Fibroblast of pulmonary artery (primary cell): Measurements from ENCODE around the gene GSK3A.

Source experiments
- DNase-seq: peaks from one replicate; pipeline ENCODE4 v3.0.0-alpha.2; 2010; ENCODE audit warnings: low read depth
- H3K4me3 ChIP-seq: replicated peaks from 2 replicates; pipeline ENCODE4 v1.5.1; 2011; ENCODE audit warnings: low read depth, mild to moderate bottlenecking, control low read depth, low read length, moderate library complexity
- CTCF ChIP-seq: IDR thresholded peaks from 2 replicates; pipeline ENCODE4 v1.5.1; 2011; ENCODE audit warnings: mild to moderate bottlenecking, control low read depth, low read length, inconsistent platforms; ENCODE audit errors: missing control alignments

The GSK3A gene

DNA sequence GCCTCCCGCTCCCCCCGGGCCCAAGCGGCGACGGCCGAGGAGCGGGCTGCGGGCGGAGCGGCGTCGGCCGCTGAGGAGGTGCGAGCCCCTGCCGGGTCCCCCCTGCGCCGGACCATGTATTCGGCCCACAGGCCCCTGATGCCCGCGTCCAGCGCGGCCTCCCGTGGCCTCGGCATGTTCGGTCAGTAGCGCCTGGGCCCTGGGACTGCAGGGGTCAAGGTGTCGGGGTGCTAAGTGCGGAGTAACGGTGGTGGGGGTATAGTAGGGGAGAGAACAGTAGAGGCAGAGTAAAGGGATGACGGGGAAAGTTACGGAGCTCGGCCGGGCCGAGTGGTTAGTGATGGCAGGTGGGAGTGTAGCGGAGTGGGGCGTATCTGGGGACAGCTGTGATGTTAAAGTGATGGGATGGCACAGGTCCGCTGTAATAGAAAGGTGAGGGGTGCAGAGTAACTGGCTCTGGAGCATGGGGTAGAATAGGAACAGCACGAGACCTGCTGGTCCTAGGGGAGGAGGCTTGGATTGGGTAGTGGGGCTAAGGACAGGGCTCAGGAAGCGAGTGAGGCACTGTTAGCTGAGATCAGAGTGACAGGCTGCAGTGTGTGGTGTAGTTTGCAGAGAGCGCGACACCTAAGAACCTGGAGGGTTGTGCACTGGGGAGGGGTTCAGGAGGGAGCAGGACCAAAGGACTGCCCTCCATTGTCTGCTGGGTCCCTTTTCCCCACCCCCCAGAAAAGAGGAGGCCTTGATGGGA lies 42.4 kb upstream of the GSK3A start:
- no peak for DNase-seq
- peak overlapping the region; percentile 76 for H3K4me3 ChIP-seq
- TF ChIP-seq CTCF = no peak

- H3K4me3 ChIP-seq = peak overlapping the region; percentile 34
- DNase-seq = peak; percentile 81
- TF ChIP-seq CTCF = no peak
Observed at GRCh38 chr19:42284066-42284501, 41.7 kb upstream of the GSK3A start.

GRCh38 chr19:42283188-42284065 lies 41.0 kb upstream of the GSK3A start:
- no peak for TF ChIP-seq CTCF
- DNase-seq = peak; percentile 92
- H3K4me3 ChIP-seq = peak overlapping the region; percentile 43

GRCh38 chr19:42282819-42283187 lies 40.4 kb upstream of the GSK3A start:
- TF ChIP-seq CTCF = no peak
- no peak overlapping the region for H3K4me3 ChIP-seq
- DNase-seq = no peak

- no peak for TF ChIP-seq CTCF
- DNase-seq = peak; percentile 60
- H3K4me3 ChIP-seq = peak overlapping the region; percentile 69
Observed at GRCh38 chr19:42281827-42282762, 39.7 kb upstream of the GSK3A start.

GRCh38 chr19:42281146-42281826 lies 38.9 kb upstream of the GSK3A start:
- DNase-seq = peak; percentile 61
- peak overlapping the region; percentile 69 for H3K4me3 ChIP-seq
- TF ChIP-seq CTCF = no peak
